ENCODE data around the gene GASK1A. TPM values are rescaled to one million over a fixed set of nuclear protein-coding genes. Genes with fewer than 3 reads are reported as not detected.

Gene GASK1A
- total RNA-seq, 4 donors from 2014 or later: 1.4 to 10.1 (median 2.4) TPM

- intact Hi-C loops (cut with DNase I): no loop called here
- peak within 1 kb of the TSS; percentile 58 to 96 (median 82) for H3K4me3 ChIP-seq
- no peaks in the 10 kb centered on the region for H3K9me3 ChIP-seq
- H3K27ac ChIP-seq: peak within 1 kb of the TSS; percentile 64 to 81 (median 72)
- TF ChIP-seq POLR2A (IDR thresholded peaks at IDR 0.05) (peak in 3 of 4 donors; percentile 50 to 59 (median 57)), CTCF (IDR thresholded peaks at IDR 0.05) (peak in 2 of 6 experiments; percentile 7 to 50)
- H3K27me3 ChIP-seq: no peaks in the 10 kb centered on the region
- peak; percentile 17 for DNase-seq
- no peaks in the 10 kb centered on the region for H3K36me3 ChIP-seq
- 0% methylated on average over 4 to 10 of the region's 71 CpGs for WGBS, 2 donors
- H3K4me1 ChIP-seq: peaks cover 4 to 35% (median 4%) of the 10 kb centered on the region in 3 donors
Measured at GRCh38 chr3:43105596-43106292, 126.6 kb downstream of the GASK1A start, which contains the start of gene POMGNT2. Gene POMGNT2 (minus strand): TSS chr3:43106079. CDS start chr3:43081431, 24,648 bp downstream.

GRCh38 chr3:43106293-43106628 is 127.2 kb downstream of the GASK1A start:
- no peak for DNase-seq
- 16 to 28% methylated on average over 6 of the region's 6 CpGs for WGBS, 2 donors
- Histone ChIP-seq H3K36me3 (no peaks in the 10 kb centered on the region), H3K27me3 (no peaks in the 10 kb centered on the region), H3K9me3 (no peaks in the 10 kb centered on the region), H3K4me3 (peak overlapping the region; percentile 58 to 96 (median 82)), H3K4me1 (peaks cover 4 to 35% (median 4%) of the 10 kb centered on the region in 3 donors), H3K27ac (peak overlapping the region in 1 of 4 donors; percentile 73)
- intact Hi-C loops (cut with DNase I): no loop called here
- TF ChIP-seq POLR2A (IDR thresholded peaks at IDR 0.05) (no peak), CTCF (IDR thresholded peaks at IDR 0.05) (no peak)

Other genes starting within 250 kb of the GASK1A start
- 1 to 10 TPM in 1 of 4 donors, under 1 TPM in 1, not detected in 2; 0.62 to 1.3 TPM for gene CCDC13, start 206.1 kb upstream of the GASK1A start, total RNA-seq
- 100 to 1,000 TPM in 3 of 4 donors, 10 to 100 TPM in 1; 52.3 to 239 (median 212) TPM for gene HIGD1A, start 174.8 kb upstream of the GASK1A start, total RNA-seq
- gene ACKR2, start 169.9 kb upstream of the GASK1A start, total RNA-seq: 1 to 10 TPM; 2.7 to 6.5 (median 3.1) TPM
- not detected for gene CYP8B1, start 103.4 kb upstream of the GASK1A start, total RNA-seq
- 1 to 10 TPM; 1.9 to 7.6 (median 2.8) TPM for gene ZNF662, start 73.2 kb upstream of the GASK1A start, total RNA-seq
- 10 to 100 TPM in 1 of 4 donors, 1 to 10 TPM in 3; 4.4 to 14.0 (median 9.0) TPM for gene POMGNT2, start 126.8 kb downstream of the GASK1A start, total RNA-seq

Data from esophagus squamous epithelium (tissue), 5 donors.